Kidney capillary endothelial cell (primary cell): ENCODE results near the gene TFF2.

ENCODE experiments used
- DNase-seq: peaks from one replicate; pipeline ENCODE4 v3.0.0-alpha.2; 2018; ENCODE audit warnings: low spot score

TFF2 gene

DNA sequence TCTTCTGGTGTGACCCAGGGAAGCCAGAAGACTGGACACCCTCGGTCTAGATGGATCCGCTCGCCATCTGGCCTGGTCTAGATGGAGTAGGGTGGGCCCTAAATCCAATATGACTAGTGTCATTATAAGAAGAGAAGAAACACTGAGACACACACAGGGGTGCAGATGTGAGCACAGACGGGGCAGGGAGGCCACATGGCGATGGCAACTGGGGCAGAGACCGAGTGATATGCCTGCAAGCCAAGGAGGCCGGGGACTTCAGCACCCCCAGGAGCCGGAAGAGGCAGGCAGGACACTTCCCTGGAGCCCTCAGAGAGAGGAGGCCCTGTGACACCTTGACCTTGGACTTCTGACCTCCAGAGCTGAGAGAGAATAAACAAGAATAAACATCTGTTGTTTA, 30.0 kb downstream of the TFF2 start:
- no peak for DNase-seq

DNA sequence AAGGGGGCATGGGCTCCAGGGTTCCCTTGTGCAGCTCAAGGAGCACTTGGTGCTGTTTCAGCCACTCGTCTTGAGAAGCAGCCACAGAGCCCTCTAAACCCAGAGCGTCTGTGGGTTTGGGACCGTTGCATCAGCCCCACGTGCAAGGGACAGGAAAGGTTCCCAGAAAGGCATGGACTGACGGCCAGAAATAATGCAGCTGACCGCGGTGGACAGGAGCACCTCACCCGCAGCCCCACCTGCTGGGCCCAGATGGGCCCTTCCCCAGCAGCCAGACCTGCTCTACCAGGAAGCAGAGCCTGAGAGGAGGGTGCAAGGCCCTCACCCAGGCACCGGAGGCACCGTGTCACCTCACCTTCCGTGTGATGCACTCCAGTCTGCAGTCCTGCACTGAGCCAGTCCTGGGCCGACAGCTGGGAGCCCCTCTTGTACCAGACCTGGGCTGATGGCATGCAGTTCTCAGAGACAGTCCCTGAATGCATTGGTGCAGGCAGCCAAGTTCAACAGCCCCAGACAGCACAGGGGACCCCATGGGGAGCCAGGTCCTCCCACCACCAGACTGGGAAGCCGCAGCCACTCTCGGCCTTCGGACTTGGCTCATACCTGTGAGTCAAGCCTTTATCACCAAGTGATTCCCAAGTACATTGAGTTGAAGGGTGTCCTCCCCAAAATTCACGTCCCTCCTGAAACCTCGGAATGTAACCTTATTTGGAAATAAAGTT, 30.8 kb downstream of the TFF2 start:
- no peak for DNase-seq

DNA sequence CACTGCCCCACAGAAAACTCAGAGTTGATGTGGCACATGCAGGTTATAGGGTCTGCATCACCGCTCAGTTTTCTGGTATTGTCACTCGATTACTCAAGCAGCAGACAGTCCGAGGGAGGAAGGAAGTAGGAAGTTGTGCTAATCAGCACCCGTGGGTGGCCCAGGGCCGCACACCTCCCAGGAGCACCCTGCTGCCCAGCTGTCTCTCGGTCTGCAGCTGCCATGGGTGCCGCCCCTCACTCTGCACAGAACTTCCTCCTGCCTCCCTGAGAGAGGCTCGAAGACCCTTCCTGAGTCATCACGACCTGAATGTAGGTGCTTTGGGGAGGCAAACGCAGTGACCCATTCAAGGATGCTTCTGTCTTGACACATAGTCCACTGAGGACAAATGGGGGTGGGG, 31.4 kb downstream of the TFF2 start:
- peak; percentile 26 for DNase-seq

DNA sequence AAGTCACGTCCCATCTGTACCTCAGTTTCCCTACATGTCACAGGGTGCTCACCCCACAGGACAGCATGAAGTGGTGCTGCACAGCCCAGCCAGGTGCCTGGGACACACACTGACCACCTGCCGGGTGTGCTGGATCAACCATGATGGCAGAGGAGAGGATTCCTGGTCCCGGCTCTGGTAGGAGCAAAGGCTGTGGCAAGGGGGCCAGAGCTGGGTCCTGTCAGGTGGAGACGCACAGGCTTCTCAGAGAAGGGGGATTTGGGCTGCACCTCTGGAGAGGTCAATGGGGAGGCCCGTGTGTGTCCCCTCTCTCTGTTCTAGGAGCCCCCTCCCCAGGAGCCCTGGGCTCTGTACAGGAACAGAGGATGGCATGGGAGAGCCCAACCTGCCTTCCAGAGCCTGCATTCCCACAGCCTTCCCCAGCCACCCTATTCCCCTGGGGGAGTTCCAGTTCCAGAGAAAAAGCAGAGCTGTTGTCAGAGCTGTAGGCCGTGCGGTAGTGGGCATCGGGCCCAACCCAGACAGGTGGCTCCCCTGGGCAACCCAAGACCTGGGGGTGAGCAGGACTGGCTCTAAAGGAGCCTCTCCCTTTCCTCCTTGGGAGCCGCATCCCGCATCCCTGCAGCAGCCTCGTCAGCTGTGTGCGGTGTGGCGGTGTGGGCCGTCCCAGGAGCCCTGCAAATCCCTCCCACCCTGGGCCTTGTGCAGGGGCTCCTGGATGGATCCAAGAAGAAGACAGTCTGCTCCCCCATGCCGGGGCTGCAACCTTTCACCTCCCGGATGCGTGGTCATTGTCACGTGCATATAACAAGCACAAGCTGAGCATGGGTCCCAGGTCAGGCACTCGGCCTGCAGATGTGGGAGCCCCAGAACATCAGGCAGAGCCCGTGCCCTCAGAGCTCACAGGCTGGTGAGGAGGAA, 32.7 kb downstream of the TFF2 start:
- no peak for DNase-seq

DNA sequence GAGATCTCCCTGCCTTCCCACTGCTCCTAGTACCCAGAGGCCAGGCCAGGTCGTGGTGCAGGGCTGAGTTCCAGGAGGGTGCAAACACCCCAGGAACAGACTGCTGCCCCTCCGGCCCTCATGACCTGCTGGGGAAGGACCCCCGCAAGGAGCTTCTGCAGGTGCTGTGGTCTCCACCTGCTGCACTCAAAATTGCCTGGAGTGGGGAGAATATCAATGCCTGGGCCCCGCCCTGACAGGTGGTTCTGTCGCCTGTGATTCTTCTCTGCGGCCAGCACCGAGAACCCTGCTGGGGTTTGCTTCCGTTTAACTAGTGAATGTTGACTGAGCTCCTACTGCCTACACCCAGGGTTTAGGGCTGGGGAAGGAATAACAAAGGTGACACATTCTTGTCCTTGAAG, 33.5 kb downstream of the TFF2 start:
- no peak for DNase-seq

DNA sequence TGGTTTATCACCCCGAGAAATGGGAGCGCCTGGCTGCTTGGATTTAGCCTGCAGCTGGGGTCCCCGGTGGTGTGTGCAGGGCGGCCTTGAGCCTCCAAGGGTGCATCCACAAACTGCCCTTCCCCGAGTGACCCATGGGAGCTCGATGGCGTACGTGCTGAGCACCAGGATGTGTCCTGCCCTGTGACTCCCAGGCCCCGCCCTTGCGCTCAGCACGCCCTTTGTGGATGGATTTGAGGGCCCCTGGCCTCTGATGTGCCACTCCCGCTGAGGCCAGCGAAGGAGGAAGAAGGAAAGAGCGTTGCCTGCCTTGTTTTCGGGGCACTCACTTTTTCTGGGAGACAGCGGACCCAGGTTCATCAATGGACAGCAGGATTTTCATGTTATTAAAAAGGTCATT, 33.9 kb downstream of the TFF2 start:
- no peak for DNase-seq

DNA sequence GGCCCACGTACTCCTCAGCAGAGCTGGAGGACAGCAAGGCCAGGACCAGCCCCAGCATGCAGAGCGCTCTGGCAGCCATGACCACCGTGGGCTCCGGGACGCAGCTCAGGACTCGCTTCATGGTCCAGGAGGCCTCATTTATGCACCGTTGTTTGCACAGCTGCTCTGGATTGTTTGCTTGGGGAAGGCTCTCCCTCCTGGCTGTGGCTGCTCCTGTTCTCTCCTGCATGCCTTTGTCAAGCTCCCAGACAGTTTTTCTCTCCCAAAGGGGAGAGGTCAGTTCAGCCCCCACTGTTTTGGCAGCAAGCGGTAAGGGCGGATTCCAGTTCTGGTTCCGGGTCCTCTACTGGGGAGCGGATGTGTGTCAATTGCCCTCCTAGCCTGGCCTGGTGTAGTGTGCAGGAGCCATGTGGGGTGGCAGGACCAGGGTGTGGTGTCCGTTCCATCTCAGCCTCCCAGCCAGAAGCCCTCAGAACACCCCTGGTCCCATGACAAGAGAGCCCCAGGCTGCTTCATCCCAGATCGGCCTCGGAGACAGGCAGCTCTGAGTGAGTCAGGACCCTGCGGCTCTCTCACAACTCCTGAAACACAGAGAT, 35.4 kb downstream of the TFF2 start, which contains the start of gene TFF3:
Gene TFF3, minus strand, starts transcription at position 114 of the 596 bp plus-strand sequence. Its CDS starts 35 bp downstream, at position 79.
- DNase-seq = no peak

DNA sequence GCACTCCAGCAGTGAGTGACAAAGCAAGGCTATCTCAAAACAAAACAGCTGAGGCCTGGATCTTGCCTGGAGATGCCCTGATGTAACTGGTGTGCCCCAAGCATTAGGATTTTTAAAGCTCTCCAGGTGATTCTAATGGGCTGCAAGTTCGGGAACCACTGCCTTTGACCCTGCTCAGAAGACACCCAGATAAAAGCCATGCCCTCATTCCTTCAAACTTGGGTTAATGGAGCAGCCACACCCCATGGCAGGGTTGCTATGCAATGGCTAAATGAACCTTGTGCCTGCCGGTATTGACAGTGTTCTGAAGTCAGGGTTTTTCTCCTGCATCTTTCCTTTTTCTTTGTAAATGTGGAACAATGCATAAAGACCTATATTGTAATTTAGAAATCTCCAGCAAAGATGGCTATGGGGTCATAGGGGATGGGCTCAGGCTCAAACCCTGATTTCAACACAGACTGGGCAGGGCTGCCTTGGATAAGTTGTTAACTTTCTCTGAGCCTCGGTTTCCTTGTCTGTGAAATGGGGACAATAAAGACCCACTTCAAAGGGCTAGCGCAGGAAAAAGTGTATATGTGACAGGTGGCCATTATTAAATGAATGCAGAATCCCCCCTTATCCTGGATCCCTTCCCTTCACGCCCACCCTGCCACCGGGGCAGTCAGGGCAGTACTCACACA, 36.0 kb downstream of the TFF2 start:
- DNase-seq = no peak

DNA sequence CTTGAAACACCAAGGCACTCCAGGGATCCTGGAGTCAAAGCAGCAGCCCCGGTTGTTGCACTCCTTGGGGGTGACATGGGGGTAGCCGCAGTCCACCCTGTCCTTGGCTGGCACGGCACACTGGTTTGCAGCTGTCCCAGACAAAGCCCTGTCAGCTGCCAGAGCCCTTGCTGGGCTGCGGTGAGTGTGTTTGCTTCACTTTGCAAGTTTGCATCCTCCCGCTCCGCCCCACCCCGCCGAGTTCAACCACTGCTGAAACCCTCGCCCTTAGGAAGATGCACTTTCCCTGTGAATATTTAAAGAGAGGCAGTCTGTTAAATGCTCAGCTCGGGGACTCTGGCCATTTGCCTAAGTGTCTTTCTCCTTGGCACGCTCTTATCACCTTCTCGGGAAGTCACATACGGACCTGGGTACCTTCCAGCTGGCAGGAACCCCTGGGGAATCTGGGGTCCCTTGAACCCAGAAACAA, 37.3 kb downstream of the TFF2 start:
- no peak for DNase-seq

DNA sequence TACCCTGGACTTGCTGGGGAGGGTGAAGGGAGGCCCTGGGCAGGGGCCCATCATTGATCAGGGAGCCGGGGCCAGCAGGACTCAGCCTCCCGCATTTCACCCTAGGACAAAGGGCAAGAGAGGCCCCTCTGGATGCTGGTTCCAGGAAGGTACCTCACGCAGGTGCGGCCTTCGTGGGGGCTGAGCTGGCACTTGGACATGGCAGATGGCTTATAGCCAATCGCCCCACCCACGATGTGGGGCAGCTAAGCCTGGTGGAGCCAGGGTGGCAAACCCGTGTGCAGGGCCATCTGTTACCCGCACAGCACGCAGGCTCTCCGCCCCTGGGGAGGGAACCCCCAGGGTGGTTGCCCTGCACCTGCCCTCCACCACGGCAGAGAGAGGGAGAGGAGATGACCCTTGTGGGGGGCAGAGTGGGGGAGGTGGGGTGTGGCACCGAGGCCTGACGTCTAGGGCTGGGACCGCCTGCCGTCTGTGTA, 38.1 kb downstream of the TFF2 start:
- DNase-seq = no peak

DNA sequence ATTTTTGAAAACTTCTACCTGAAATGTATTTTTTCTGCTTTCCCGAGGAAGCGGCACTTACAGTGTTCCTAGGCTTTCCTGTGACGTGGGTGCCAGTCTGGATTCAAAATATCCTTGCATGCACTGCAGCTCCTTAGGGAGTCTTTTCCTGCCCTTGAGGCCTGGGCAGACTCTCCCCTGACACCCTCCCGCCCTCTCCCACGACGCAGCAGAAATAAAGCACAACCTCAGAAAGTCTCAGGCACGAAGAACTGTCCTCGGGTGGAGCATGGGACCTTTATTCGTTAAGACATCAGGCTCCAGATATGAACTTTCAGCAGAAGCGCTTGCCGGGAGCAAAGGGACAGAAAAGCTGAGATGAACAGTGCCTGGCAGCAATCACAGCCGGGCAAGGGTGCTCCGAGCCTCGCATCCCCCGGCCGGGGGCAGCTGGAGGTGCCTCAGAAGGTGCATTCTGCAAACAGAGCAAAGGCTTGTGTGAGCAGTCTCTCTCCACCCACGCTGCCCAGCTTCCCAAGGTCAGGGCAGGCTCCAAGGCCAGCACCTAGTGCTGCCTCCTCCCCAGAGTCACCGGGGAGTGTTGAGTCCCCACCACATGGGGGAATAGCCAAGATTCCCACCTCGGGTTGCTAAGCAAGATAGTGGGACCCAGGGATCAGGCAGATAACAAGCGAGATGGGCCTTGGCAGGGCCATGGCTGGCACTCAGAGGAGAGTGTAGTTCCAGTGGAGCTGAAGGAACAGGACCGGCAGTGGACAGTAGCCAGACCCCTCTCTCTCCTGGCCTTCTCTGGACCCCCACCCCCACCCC, 38.8 kb downstream of the TFF2 start:
- no peak for DNase-seq

DNA sequence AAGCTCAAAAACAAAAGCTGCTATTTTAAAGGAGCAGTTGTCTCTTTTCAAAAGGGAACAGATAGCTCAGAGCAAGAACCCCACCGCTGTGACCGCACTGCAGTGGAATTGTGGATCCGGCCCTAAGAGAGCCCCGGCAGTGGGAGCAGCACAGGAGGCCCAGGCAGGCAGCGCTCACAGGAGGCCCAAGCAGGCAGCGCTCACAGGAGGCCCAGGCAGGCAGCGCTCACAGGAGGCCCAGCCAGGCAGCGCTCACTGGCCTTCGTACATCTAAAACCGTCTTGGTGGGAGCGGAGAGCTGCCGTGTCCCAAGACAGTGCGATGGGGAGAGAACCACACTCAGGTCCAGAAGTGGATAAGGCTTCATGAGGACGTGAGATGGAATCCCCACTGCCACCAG, 39.6 kb downstream of the TFF2 start:
- DNase-seq = no peak

DNA sequence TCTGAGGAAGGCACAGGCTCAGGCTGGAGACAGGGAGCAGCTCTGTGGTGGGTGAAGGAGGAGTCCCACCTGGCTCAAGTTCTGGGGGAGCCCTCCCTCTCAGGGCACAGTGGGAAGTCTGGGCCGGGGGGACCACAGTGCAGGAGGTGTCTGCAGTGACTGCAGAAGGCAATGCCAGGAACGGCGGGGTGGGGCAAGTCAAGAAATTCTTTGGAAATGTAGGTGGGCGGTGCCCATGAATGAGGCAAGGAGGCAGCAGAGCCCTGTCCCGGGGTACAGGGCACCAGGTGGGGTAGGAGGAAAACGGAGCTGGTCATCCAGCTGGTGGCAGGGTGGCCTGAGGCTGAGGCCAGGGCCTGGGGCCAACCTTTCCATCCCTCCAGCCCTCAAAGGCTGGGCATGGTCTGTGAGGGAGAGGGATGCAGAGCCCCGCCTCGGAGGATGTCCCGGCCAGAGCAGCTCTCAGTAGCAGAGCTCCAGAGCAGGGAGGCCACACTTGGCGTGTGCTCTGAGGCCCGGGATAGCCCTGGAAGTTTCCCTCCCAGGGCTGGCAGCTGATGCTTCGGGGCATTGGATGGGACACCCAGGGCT, 40.3 kb downstream of the TFF2 start:
- DNase-seq = no peak

DNA sequence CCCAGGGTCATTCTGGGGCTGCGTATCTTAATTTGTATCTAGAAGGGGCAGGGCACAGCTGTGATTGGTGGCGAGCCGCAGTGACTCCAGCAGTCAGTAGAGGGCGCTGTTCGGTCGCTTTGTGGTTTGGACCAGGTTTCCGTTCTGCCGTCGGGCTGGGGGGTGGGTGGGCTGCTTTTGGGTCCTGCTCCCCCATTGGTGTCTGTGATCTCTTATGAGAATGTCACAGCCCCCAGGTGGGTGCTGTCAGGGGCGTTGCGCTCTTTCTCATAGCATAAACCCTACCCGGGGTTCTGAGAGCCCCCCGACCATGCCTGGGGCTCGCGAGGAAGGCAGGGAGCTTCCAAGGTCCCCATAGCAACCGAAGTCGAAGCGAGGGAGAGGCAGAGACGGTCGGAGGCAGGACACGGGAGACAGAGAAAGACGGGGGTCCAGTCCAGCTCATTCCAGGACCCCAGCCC, 41.0 kb downstream of the TFF2 start:
- peak; percentile 36 for DNase-seq

DNA sequence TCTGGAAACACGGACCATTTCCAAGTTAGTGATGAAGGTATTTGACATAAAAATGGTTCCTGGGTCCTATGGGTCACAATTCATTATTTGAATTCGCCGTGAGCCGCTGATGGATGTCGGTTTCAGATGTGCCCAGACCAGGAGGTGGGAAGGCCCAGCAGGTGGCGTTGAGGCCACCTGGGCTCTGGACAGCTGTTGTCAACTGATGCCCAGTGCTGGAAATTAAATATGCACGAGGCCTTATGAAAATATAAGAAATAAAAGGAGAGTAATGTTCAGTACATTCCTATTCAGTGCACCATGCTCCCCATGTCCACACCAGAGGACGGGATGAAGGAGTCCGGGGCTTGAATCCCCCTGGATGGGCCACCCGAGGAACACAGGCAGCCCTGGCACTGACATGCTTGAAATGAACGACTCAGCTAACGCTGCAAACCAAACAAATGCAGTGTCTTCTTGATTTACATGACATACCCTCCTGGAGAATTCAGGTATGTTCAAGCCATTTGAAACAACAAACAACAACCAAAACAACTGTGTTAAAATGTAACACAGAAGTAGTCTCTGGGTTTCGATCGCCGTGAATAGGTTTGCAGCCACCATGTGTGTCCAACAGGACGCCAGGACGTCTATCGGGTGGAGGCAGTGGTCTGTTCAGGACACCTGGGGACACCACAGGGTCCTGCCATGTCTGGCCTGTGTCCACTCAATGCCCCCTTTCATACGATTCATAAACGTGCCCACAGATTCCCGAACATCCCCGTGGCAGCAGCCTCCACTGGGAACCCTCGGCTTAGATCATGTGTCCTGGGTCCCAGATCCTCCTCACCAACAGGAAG, 41.7 kb downstream of the TFF2 start:
- DNase-seq = no peak

DNA sequence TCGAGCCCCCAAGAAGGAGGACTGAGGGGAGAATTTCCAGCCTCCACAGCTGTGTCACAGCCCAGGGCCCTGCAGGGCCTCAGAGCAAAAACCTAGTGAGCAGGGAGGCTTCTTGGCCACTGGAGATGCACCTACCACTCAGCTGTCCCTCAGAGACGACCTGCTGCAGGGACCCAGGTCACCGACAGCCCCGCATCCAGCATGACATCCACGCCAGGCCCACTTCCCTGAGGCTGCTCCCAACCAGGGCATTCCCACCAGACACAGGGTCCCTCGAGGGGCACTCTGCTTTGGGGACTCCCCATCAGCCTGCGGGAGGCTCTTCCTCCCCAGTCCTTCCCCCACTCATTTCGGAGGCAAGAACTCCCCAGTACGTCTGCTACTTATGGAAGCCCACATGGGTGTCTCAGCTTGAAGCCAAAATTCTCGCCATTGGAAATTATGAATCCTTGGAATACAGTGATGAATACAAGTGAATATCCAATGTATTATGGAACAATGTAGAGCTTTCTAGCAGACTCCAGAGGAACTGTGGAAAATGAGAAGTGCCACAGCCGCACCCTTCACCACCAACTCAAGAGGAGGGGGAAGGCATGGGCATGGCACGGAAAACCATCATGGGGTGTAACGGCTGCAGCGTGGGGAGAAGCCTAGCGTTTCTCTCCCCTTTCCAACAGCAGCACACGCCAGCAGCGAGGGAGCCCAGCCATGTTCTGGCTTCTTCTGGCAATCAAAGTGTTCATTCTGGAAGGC, 42.5 kb downstream of the TFF2 start:
- DNase-seq = no peak

DNA sequence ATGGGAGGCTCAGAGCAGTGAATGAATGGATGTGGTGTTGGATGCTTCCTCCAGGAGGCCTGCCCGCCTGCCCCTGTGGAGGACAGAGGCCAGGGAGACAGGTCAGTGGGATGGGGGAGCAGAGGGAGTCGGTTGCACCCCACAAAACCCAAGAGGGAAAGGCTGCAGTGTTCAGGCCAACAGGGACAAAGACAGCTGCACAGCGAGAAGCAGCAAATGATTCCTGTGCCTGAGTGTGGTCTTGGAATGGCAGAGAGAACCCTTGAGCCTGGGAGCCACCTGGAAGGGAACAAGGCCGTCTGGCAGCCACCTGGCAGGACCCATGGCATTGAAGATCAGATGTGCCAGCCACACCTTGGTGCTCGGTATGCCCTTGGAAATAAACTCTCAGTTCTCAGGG, 43.7 kb downstream of the TFF2 start:
- DNase-seq = no peak

DNA sequence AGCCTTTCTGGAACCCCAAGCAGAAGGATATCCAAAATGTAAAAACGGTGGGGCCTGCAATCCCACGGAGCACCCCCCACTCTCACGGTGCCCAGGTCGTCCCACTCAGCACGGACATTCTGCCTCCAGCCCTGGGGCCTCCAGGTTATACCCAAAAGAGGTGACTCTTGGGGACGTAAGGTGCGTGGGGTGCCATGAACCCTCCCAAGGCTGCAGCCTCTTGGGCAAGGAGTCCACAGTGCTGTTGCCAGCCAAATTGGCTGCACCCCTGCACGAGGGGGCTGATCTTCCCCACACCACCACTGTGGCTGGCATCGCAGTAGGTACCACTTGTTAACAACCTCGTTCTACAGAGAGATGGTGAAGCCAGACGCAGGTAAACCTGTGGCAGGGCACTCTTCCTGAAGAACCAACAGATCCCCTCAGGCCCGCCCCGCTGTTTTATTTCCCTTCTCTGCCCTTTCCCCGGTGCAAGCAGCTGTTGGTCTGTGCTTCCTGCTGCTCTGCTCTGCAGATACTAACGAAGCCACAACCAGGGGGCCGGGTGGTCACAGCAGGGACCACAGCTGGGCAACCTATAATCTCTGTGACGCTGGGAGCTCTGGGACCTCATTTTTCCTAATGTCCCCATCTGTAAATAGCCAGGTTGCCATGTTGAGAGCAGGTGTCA, 44.3 kb downstream of the TFF2 start:
- no peak for DNase-seq
